AG04450 (cell line): ENCODE results near the gene PELI2. TPM values are rescaled to one million over a fixed set of nuclear protein-coding genes. Genes with fewer than 3 reads are reported as not detected.

Experiments
- CTCF ChIA-PET: fragments of 300-600, 350-600 bp; formaldehyde crosslinking; extraction: SDS; loops from one replicate; lab custom pipeline; 2022; ENCODE audit warnings: antibody characterized with exemption, inconsistent platforms; lab: Charles Lee
- POLR2A ChIA-PET: fragments of 350-600 bp; formaldehyde crosslinking; extraction: SDS; loops from one replicate; lab custom pipeline; 2021; ENCODE audit warnings: antibody characterized with exemption, inconsistent platforms; lab: Yijun Ruan, JAX
- DNase-seq: peaks from one replicate; pipeline ENCODE4 v3.0.0-alpha.2; 2011; ENCODE audit warnings: low read depth, low spot score
- H3K27ac ChIP-seq: one replicate; pipeline ENCODE4 v1.5.1; 2012; ENCODE audit warnings: low read depth, low read length, control low read depth
- H3K27me3 ChIP-seq: one replicate; pipeline ENCODE4 v1.6.0; 2012; ENCODE audit warnings: low read length; ENCODE audit not compliant: control insufficient read depth, insufficient read depth
- H3K4me3 ChIP-seq: 2 replicates; pipeline ENCODE4 v1.5.1; 2011; ENCODE audit warnings: mild to moderate bottlenecking, low read depth, low read length, control low read depth
- H3K9me3 ChIP-seq: 2 replicates; pipeline ENCODE4 v1.5.1; 2012; ENCODE audit warnings: low read length; ENCODE audit not compliant: control insufficient read depth, insufficient read depth
- polyA plus RNA-seq: library from polyadenylated mRNA; depleted of rRNA; stranded (reverse); fragments of >200 nt; gene quantifications from 2 replicates; pipeline ENCODE4 v1.2.3, GENCODE V29; 2011
- TF ChIP-seq, protein P1 (sequence below): IDR thresholded peaks from 2 replicates; pipeline ENCODE4 v1.5.1; 2011; ENCODE audit warnings: low read depth, low read length, control low read depth, inconsistent platforms

The PELI2 gene
- polyA plus RNA-seq, 1 experiment = 25.7 TPM

- ChIA-PET POLR2A (no interaction called here), CTCF (interaction anchor here (1.2 to 1.9 kb wide), 3 partner anchors 47 to 181 kb away, joined by 3 to 4 read pairs (median 3); no protein-coding TSS in a partner anchor)
- H3K9me3 ChIP-seq = no peaks in the 10 kb centered on the region
- H3K27me3 ChIP-seq = no peaks in the 10 kb centered on the region
- H3K27ac ChIP-seq = no peak overlapping the region
- H3K4me3 ChIP-seq = no peak overlapping the region
- no peak for DNase-seq
- TF ChIP-seq, protein P1, sequence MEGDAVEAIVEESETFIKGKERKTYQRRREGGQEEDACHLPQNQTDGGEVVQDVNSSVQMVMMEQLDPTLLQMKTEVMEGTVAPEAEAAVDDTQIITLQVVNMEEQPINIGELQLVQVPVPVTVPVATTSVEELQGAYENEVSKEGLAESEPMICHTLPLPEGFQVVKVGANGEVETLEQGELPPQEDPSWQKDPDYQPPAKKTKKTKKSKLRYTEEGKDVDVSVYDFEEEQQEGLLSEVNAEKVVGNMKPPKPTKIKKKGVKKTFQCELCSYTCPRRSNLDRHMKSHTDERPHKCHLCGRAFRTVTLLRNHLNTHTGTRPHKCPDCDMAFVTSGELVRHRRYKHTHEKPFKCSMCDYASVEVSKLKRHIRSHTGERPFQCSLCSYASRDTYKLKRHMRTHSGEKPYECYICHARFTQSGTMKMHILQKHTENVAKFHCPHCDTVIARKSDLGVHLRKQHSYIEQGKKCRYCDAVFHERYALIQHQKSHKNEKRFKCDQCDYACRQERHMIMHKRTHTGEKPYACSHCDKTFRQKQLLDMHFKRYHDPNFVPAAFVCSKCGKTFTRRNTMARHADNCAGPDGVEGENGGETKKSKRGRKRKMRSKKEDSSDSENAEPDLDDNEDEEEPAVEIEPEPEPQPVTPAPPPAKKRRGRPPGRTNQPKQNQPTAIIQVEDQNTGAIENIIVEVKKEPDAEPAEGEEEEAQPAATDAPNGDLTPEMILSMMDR = no peak
These were observed 174.8 kb downstream of the PELI2 start for GRCh38 chr14:56292970-56293369.

GRCh38 chr14:56293506-56293905 is 175.3 kb downstream of the PELI2 start:
- H3K4me3 ChIP-seq = no peak overlapping the region
- no peak for DNase-seq
- no peaks in the 10 kb centered on the region for H3K27me3 ChIP-seq
- TF ChIP-seq, protein P1 = no peak
- H3K27ac ChIP-seq = no peak overlapping the region
- H3K9me3 ChIP-seq = no peaks in the 10 kb centered on the region
- ChIA-PET CTCF (interaction anchor here (1.2 to 1.9 kb wide), 2 partner anchors 47 to 181 kb away, joined by 3 to 4 read pairs; no protein-coding TSS in a partner anchor), POLR2A (no interaction called here)

DNA sequence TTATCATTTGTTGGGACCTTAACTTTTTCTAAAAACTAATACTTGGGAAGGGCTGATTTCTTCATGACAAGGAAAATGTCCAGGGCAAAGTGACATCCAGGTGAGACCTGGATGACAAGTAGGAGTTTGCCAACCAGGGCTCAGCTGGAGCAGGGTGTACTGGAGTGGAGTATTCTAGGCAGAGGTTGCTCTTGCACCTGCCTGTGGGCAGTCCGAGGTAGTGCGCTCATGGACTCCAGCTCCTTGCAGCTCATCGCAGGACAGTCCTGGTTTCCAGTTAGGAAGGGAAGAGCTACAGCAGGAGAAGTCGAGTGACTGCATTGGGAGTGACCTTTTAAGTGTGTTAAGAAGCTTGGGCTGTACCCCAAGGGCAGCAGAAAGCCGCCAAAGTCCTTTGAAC is 175.9 kb downstream of the PELI2 start:
- H3K27ac ChIP-seq = no peak overlapping the region
- TF ChIP-seq, protein P1 = no peak
- POLR2A ChIA-PET = no interaction called here
- CTCF ChIA-PET = interaction anchor here (0.7 to 1.9 kb wide), 3 partner anchors 46 to 180 kb away, joined by 3 to 5 read pairs (median 4); no protein-coding TSS in a partner anchor
- no peaks in the 10 kb centered on the region for H3K9me3 ChIP-seq
- no peak for DNase-seq
- H3K4me3 ChIP-seq = no peak overlapping the region
- H3K27me3 ChIP-seq = no peaks in the 10 kb centered on the region

DNA sequence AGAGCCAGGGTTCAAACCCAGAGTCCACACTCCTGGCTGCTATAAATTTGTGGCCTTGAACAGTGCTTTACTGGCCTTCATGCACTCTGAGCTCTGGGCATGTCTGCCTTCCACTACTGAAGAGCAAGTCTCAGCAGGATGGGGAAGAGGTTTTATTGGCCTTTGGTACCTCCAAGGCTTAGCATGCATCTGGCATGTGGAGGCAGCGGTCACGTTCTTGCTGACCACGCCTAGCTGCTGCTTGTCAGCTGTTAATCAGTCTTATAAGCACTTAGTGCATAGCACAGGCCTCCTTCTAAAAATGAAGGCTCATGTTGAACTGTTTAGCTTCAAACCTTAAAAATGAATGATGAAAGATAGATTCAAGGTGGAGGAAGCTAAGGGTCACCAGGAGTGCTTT is 177.5 kb downstream of the PELI2 start:
- TF ChIP-seq, protein P1 = no peak
- POLR2A ChIA-PET = no interaction called here
- H3K27me3 ChIP-seq = no peaks in the 10 kb centered on the region
- CTCF ChIA-PET = interaction anchor here (1.7 kb wide), 1 partner anchor 45 kb away, joined by 5 read pairs; no protein-coding TSS in a partner anchor
- no peak for DNase-seq
- no peak overlapping the region for H3K27ac ChIP-seq
- no peak overlapping the region for H3K4me3 ChIP-seq
- no peaks in the 10 kb centered on the region for H3K9me3 ChIP-seq

DNA sequence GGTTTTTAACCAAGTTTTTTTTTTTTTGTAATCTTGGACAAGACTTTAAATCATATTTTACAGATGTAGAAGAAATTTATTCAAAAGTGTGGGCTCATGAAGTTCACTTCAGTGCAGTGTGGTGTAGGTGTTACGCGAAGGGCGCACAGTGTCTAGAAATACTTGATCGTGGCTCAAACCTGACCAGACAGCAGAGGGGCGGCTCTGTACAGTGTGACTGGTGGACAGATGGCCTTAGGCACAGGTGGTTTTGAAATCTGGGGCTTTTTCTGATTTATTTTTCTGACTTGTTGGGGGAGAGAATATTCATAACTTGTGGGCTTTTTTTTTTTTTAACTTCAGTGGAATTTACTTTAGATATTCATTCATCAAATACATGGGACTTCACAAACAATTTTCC is 179.2 kb downstream of the PELI2 start:
- ChIA-PET CTCF (interaction anchor here (0.6 to 1.3 kb wide), 2 partner anchors 42 to 96 kb away, joined by 3 read pairs; no protein-coding TSS in a partner anchor), POLR2A (no interaction called here)
- no peak overlapping the region for H3K4me3 ChIP-seq
- H3K9me3 ChIP-seq = peaks cover 4% of the 10 kb centered on the region
- H3K27ac ChIP-seq = no peak overlapping the region
- no peak for DNase-seq
- TF ChIP-seq, protein P1 = no peak
- H3K27me3 ChIP-seq = no peaks in the 10 kb centered on the region
